PC-3 (cell line): ENCODE results near the gene CHP2.

Experiments used
- CTCF ChIP-seq: fragments of 300-600 bp; sonication (generic); conservative IDR thresholded peaks from 2 replicates; pipeline ENCODE4 v1.5.1; 2017; ENCODE audit warnings: antibody characterized with exemption, low read depth, mild to moderate bottlenecking, low read length
- EZH2 ChIP-seq: fragments of 300-600 bp; sonication (generic); IDR thresholded peaks from one replicate; pipeline ENCODE4 v1.6.1; 2017; ENCODE audit warnings: antibody characterized with exemption, mild to moderate bottlenecking, low read length; ENCODE audit not compliant: unreplicated experiment
- EZH2phosphoT487 ChIP-seq: fragments of 300-600 bp; sonication (generic); IDR thresholded peaks from 2 replicates; pipeline ENCODE4 v1.6.1; 2018; ENCODE audit warnings: mild to moderate bottlenecking, antibody characterized with exemption, low read length, borderline replicate concordance

- TF ChIP-seq EZH2phosphoT487 (no peak), CTCF (no peak), EZH2 (no peak)
Measured at GRCh38 chr16:23773339-23773738, 18.5 kb downstream of the CHP2 start.
